ENCODE measurements around the gene NAV3.

- no peak for TF ChIP-seq POLR2A (IDR thresholded peaks at IDR 0.05)
- TF ChIP-seq CTCF (IDR thresholded peaks at IDR 0.05): no peak
Observed at GRCh38 chr12:78062786-78063185, 232.1 kb downstream of the NAV3 start.
